Stimulated activated CD4-positive, alpha-beta T cell treated with anti-CD3 and anti-CD28 coated beads, TNF-alpha, amount 100 ng/mL, for 1 hour (primary cell): ENCODE measurements around the gene NDOR1.
"Not testable (repeated sequence)": the region's sequence is repeated elsewhere in the genome, so short reads cannot be mapped to it uniquely, and the experiment has no call there.

Experiments used
- DNase-seq, 3 donors: peaks; one replicate each; pipeline ENCODE4 v3.0.0-alpha.2; 2020; ENCODE audit warnings: low read depth in 3 of 3, low spot score in 1 of 3

NDOR1 gene

DNA sequence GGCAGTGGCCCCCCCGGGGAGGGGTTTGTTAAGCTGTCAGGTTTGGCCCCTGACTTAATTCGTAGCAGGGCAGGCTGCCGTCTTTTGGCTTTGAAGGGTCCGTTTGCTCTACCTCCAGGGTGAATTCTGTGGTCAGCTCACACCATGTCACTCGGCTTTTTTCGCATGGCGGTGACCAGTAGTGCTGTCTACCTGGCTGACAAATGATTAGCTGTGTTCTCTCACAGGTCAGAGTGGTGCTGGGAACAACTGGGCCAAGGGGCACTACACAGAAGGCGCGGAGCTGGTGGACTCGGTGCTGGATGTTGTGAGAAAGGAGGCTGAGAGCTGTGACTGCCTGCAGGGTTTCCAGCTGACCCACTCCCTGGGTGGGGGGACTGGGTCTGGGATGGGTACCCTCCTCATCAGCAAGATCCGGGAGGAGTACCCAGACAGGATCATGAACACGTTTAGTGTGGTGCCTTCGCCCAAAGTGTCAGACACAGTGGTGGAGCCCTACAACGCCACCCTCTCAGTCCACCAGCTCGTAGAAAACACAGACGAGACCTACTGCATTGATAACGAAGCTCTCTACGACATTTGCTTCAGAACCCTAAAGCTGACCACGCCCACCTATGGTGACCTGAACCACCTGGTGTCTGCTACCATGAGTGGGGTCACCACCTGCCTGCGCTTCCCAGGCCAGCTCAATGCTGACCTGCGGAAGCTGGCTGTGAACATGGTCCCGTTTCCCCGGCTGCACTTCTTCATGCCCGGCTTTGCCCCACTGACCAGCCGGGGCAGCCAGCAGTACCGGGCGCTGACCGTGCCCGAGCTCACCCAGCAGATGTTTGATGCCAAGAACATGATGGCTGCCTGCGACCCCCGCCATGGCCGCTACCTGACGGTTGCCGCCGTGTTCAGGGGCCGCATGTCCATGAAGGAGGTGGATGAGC is 37.0 kb downstream of the NDOR1 start:
- DNase-seq: no peak

DNA sequence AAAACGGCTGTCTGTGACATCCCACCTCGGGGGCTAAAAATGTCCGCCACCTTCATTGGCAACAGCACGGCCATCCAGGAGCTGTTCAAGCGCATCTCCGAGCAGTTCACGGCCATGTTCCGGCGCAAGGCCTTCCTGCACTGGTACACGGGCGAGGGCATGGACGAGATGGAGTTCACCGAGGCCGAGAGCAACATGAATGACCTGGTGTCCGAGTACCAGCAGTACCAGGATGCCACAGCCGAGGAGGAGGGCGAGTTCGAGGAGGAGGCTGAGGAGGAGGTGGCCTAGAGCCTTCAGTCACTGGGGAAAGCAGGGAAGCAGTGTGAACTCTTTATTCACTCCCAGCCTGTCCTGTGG is 37.7 kb downstream of the NDOR1 start:
- not testable (repeated sequence) for DNase-seq

DNA sequence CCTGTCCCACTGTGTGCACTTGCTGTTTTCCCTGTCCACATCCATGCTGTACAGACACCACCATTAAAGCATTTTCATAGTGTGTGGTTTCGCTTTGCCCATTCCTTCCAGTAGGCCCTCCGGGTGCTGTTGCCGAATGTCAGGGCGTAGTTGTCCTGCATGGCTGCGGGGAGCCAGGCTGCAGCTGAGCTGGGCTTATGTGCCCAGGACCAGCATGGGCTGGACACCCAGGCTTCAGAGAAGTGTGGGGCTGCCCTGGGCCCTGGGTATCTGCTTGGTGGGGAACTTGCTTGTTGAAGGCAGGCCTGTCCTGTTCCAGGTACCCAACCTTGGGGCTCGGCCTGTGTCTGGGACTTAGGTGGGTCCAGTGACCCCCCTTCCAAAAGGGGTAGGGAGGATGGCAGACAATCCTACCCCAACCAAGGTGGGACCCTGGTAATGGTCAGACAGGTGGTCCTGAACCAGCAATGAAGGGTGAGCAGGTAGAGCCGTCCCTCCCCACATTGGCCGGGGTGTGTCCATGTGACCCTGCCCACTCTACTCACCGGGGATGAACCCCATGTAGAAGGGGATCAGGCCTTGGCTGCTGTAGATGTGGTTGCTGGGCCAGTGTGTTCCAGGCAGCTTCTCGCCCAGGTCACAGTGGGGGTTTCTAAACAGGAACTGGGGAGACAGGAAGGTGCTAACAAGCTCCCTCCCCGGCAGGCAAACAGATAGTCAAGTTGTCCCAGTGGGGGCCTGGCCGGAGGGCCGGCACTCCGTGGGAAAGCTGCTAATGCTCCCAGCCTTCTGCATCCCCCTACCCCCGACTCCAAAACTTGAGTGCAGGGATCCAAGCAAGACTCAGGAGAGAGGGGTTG is 38.4 kb downstream of the NDOR1 start:
- no peak for DNase-seq

DNA sequence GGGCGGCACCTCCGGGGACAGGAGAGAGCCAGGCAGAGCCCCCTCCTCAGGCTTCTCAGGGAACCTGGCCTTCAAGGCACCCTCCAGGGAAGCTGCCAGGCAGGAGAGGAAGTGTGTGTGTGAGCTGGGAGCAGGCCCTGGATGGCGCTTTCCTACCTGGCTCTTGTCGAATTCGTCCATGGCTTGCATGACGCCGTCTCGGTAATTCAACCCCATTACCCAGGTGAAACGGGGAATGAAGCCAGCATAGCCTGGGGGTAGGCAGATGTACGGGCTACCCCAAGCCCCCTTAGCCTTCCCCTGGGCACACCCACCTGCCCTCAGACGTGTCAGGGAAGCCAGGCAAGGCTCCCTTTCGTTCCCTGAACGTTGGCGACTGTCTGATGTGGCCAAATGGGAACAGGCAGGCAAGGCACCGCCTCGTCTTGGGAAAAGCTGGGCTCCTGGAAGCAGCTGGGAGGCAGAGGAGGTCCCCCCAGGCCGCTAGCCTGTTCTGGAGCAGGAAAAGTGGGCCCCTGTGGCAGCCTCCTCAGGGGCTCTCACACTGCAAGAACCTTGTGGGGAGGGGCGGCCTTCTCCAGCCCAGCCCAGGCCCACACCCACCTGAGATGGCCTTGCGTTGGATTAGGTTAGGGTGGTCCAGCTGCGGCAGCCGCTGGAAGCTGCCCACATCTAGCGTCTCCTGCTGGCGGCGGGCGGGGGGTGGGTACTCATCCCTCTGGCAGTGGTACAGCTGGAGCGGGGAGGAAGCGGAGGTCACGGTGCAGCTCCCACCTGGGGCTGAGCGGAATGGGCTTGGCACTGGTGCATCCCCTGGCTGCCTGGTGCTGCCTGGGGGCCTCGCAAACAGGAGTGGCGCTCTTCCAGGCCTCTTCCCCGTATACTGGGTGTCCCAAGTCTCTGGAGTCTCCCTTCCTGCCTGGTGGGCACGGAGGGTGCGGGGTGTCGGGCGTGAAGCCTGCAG is 39.3 kb downstream of the NDOR1 start:
- no peak for DNase-seq

DNA sequence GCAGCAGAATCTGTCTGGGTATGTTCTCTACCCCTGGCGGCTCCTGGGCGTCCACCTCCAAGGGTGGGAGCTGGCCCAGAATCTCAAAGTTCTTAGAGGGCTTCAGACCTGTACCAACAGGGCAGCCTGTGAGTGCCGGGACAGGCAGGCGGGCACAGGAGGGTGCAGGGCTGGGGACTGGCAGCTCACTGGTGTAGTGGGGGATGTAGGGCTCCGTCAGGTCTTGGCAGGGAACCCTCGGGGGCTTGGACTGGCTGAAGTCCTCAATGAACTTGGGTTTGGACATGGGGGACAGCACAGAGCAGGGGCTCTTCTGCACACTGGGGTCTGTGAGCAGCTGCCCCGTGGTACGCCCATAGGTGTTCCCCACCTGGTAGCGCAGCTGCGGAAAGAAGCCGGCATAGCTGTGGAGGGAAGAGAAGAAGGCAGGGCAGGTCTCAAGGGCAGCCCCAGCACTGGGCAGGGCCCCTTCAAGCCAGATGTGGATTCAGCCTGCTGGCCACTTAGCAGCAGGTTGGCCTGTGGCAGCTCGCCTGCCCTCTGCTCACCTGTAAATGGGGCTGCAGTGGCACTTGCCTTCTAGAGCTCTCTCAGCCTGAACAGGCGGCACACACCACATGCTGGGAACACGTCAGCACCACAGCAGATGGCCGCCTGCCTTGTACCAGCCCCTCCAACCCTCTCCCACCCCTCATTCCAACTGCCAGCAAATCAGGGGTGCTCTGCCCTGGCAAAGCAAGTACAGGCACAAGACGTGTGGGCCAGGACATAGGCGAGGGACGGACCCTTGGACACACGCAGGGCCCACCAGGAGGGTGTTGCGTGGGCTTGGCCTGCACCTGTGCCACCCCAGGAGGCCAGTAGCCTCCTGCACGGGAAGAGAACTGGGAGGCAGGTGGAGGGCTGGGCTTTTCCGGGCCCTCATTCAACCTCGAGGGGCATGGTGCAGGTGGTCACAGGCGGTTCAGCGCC is 40.2 kb downstream of the NDOR1 start:
- DNase-seq: no peak

DNA sequence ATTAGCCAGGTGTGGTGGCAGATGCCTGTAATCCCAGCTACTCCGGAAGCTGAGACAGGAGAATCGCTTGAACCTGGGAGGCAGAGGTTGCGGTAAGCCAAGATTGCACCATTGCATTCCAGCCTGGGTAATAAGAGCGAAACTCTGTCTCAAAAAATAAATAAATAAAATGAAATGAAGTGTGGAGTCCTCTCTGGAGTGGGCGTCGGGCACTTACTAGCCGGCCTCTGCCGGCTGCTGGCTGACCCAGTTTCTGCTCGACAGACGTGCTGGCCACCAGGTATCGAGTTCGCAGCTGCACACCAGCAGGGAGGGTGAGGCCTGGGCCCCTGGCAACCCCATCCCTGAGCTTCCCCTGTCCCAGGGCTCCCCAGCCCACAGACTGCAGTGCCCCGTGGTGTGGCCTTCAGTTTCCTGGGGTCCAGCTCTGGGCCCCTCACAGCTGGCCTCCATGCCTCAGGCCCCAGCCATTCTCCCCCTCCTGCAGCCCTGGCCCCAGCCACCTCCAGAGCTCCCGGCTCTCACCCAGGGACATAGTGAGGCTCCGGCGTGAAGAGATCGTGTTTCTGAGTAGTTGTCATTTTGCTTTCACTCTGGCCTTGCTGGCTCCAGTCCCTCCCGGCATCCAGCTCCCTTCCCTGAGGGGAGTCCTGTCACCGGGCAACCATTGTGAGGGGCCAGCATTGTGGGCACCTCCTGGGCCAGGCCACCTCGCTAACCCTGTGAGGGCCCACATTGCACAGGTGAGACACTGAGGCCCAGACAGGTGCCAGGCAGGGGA is 41.8 kb downstream of the NDOR1 start:
- DNase-seq: no peak

DNA sequence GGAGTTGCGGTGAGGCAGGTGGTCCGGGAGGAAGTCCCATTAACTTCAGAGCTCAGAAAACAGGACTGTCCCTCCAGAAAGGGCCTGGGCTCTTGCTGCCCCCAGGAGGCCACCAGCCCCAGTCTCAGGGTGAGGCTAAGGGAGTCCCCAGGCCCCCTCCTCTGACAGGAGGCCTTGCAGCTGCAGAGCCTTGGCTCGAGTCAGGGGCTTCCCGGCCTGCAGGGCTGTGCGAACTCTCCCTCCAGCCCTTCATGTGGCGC is 42.3 kb downstream of the NDOR1 start:
- no peak for DNase-seq

DNA sequence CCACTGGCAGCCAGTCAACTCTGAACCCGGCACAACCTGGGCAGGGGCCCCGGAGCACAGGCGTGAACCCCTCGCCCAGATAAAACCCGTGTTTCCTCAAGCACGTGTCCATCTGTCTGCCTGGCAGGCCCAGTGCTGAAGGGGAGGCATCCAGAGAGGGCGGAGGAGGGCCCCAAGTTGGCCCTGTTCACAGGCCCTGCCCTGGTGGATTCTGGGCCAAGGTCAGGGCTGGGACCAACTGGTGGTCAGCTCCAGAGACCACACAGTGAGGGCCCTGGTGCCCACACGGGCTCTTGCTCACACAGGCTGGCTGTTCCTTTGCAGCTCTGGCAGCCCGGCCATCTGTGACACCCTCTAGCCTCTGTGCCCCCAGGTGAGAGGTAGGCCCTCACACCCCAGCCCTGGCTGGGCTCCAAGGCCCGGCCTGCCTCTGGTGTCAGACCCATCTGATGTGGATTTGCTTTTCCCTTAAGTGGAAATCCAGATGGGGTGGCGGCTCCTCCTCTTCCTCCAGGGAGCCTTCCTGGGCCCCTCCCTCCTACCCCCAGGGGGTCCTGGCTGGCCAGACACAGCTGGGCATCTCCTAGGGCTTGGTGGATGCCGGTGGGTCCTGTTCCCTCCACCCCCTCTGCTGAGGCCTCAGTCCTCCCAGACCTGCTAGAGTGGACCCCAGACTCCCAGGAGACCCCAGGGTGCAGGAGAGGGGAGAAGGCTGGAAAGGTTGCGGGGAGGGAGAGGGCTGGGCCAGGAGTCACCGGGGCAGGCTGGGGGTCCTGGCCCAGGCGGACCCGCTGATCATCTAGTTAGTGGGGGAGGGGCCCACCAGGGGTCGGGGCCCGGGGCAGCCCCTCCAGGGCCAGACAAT is 45.1 kb downstream of the NDOR1 start:
- no peak for DNase-seq

DNA sequence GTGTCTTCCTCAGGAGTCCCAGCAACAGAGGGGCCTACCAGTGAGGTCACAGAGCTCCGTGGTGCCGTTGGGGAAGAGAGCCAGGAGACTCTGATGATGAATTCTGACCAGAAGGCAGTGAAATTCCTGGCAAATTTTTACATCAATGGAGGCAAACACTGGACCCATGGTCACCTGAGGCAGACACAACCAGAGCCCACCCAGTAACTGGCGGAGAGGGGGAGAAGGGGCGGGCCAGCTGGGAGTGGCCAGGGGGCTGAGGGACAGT is 45.6 kb downstream of the NDOR1 start, which contains the start of gene STPG3:
TSS of gene STPG3 (plus strand) at position 93 of the 268 bp plus-strand sequence. CDS start at position 94, 1 bp downstream.
- DNase-seq: no peak

DNA sequence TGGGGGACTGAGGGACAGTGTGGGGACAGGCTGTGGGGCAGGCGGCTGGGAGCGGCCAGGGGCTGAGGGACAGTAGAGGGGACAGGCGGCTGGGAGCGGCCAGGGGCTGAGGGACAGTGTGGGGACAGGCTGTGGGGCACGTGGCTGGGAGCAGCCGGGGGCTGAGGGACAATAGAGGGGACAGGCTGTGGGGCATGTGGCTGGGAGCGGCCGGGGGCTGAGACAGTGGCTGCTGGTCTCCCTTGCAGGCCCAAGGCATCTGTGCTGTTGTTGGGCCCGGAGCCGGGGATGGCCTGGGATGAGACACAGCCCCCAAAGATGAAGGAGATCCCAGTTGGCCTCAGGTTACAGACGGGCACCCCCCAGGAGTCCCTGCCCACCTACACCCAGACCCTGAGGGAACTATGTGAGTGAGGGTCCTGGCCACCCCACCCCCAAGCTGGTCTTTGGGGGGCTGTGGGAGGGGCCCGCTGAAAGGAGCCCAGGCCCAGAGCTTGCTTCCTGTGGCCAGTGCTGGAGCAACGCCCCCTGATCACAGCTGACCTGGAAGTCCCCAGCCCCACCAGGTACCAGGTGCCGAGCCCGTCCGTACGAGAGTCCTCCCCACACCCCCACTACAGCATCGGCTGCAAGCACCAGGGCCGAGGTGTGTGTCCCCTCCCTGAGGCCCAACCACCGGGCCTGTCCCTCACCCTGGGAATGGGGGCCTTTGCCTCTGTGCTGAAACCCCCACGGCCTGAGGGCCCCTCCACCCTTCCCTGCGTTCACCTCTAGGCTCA is 46.2 kb downstream of the NDOR1 start:
- no peak for DNase-seq

DNA sequence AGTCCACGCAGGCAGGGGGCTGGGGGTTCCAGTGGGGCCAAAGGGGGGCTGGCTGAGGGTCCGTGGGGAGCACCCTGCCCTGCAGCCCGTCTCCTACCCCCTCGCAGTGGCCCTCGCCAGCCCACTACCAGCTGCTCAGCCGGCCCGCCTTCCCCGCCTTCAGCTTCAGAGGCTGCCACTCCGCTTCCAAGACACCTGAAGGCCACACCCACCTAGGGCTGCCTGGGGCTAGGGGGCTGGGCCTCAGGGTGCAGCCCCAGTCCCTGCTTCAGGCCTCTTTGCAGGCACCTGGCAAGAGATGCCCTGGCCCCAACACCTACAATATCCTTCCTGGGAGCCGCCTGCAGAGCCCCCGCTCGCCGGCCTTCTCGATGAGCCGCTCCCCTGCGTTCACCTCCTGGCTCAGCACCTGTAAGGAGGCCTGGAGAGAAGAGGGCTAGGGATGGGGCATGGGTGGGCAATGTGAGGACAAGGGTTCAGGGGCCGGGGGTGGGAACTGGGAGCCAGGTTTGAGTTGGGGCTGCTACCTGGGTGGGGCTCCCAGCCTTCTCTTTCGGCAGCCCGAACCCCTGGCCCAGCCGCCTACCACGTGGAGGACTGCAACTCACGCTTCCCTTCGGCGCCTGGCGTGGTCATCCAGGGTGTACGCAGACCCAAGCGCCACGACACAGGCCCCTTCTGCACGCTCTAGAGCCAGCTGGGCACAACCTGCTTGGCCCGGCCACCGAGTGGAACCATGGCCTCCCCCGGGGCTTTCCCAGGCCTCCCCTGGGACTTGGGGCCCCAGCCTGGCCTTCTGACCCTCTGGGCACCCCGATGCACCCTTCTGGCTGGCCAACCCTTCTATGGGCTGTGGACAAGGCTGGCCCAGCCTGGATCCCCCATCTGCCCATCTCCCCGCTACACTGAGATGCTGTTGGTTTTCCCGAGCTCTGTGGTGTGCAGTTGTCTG is 47.3 kb downstream of the NDOR1 start:
- DNase-seq: no peak

DNA sequence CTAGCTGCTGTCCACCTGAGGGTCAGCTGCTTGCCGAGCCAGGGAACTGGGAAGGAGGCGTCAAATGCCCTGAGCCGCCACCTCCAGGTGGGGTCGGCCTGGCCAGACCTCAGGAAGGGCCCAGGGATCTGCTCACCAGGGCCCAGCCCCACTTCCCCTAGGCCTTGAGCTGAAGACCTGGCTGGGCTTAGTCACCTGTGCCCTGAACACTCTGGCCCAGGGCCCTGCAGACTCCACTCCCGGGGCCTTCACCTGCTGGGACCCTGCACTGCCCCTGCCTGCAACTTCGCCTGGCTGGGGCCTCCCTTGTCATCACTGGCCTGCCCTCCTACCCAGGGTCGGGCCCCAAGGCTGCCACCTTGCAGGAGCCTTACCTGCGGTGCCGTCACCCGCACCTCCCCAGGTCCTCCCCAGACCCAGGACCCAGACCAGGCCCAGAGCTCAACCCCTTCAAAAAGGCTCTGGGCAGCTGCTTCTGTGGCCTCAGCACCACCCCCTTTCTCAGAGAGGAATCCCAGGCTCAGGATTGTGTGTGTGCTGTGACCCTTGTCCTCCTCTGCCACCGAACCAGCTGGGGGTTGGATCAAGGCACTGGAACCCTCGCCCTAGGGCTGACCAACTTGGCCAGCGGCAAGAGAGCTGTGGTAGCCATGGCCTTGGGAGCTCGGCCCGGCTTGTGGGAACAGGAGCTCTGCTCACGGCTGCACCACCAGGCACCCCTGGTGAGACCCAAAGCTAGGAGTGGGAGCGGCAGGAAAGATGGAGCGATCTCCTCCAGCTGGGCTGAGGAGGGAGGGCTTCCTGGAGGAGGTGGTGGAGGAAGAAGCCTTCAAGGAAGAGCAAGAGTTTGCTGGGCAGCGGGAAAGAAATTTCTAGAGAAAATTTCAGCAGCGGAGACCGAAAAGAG is 48.5 kb downstream of the NDOR1 start:
- DNase-seq: no peak

DNA sequence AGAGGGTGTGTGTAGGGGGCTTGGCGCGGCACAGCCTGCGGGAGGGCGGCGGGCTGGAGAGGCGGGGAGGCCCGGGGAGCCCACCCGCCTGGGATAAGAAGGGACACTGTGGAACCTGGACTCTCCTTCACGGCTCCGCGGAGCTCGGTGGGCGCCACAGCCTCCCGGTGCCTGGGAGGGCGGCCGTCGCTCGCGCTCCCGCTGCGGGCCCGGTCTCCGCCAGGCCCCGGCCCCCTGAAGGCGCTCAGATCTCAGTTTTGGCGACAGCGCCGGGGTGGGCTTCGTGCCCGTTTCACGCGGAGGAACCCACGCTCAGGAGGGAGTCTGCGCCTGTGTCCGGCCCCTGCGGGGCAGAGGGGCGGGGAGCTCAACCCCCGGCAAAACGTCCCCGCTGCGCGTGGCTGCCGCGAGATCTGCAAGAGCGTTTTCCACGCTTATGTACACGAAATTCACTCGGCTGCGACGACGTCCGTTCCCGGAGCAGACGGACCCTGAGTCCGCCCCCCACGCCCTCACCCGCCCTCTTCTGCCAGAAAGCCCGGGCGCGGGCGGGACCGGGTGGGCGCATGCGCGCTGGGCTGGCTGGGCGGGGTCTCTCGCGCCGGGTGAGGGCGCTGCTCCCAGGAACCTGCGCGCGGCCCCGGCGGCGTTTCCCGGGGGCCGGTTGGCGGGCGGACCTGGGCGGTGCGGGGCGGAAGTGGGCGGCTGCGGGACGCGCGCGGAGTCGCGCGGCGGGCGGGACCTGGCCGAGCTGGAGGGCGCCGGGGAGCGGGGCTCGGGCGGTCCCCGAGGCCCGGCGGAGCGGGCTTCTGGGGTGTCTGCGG is 49.3 kb downstream of the NDOR1 start, which contains the start of gene NELFB:
TSS of gene NELFB (plus strand) at position 704 of the 824 bp plus-strand sequence.
- peak; percentile 90 to 99 (median 96) for DNase-seq

DNA sequence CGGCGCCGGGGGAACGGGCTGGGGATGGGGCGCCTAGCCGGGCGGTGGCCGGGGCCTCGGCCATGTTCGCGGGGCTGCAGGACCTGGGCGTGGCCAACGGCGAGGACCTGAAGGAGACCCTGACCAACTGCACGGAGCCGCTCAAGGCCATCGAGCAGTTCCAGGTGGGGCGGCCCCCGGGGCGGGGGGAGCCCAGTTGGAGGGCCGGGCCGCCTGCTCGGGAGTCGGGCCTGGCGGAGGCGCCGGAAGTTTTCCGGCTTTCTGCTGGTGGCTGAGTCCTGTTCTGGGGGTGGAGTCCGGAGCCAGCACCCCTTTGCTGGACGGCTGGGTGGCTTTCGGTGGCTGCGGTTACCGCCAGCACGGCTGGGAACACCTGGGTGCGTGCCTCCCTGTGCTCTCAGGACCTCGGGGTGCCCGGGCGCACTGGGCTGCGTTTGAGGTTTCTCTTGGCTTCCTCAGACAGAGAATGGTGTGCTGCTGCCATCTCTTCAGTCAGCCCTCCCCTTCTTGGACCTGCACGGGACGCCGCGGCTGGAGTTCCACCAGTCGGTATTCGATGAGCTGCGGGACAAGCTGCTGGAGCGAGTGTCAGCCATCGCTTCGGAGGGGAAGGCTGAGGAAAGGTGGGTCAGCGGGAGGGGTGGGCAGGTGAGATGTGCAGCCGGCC is 50.1 kb downstream of the NDOR1 start:
- no peak for DNase-seq
